ENCODE results near the gene HIP1. TPM values are rescaled to one million over a fixed set of nuclear protein-coding genes. Genes with fewer than 3 reads are reported as not detected.
"Not testable (repeated sequence)": the region's sequence is repeated elsewhere in the genome, so short reads cannot be mapped to it uniquely, and the experiment has no call there.

HIP1 gene
- total RNA-seq, 1 experiment from 2014 or later: 32.0 TPM

DNA sequence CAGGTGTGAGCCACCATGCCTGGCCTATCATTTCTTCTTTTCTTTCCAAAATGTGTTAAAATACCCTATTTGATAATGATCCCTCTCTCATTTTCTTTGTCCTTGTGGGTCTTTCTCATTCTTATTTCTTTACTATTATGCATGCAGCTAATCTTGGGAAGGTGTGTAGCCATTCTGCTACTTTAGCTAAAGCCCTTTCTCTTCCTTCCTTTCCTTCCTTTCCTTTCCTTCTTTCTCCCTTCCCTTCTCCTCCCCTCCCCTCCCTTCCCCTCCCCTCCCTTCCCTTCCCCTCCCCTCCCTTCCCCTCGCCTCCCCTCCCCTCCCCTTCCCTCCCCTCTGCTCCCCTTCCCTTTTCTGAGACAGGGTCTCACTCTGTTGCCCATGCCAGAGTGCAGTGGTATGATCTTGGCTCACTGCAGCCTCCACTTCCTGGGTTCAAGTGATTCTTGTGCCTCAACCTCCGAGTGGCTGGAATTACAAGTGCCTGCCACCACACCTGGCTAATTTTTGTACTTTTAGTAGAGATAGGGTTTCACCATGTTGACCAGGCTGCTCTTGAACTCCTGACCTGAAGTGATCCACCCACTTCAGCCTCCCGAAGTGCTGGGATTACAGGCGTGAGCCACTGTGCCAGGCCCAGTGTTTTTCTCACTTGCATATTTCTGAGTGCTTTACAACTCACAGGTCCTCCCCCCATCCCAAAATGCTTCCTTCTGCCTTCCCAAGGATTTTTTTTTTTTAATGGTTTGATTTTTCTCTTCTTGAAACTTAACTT lies 42.3 kb downstream of the HIP1 start:
- Histone ChIP-seq H3K79me2 (ENCODE audit: low read depth) (no peaks in the 10 kb centered on the region), H3K36me3 (ENCODE audit: low read depth) (no peaks in the 10 kb centered on the region), H3K27me3 (ENCODE audit: insufficient read depth, low read depth) (no peaks in the 10 kb centered on the region), H3K4me1 (replicated peaks; ENCODE audit: insufficient read depth) (no peaks in the 10 kb centered on the region), H3K4me3 (no peak overlapping the region), H3F3A (ENCODE audit: insufficient read depth, low read depth) (no peaks in the 10 kb centered on the region), H4K20me1 (ENCODE audit: insufficient read depth) (no peaks in the 10 kb centered on the region), H3K27ac (no peak overlapping the region), H2AFZ (no peak overlapping the region), H3K9me2 (ENCODE audit: insufficient read depth) (no peaks in the 10 kb centered on the region), H3K9me3 (ENCODE audit: insufficient read depth, low read depth) (no peaks in the 10 kb centered on the region), H3K4me2 (no peak overlapping the region)
- TF ChIP-seq EZH2 (IDR thresholded peaks at IDR 0.05; ENCODE audit: low read depth): no peak
- TF ChIP-seq, protein P1, sequence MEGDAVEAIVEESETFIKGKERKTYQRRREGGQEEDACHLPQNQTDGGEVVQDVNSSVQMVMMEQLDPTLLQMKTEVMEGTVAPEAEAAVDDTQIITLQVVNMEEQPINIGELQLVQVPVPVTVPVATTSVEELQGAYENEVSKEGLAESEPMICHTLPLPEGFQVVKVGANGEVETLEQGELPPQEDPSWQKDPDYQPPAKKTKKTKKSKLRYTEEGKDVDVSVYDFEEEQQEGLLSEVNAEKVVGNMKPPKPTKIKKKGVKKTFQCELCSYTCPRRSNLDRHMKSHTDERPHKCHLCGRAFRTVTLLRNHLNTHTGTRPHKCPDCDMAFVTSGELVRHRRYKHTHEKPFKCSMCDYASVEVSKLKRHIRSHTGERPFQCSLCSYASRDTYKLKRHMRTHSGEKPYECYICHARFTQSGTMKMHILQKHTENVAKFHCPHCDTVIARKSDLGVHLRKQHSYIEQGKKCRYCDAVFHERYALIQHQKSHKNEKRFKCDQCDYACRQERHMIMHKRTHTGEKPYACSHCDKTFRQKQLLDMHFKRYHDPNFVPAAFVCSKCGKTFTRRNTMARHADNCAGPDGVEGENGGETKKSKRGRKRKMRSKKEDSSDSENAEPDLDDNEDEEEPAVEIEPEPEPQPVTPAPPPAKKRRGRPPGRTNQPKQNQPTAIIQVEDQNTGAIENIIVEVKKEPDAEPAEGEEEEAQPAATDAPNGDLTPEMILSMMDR (conservative IDR thresholded peaks at IDR 0.05): no peak
- BruUV-seq (replicated peaks): no TSS peak
- intact Hi-C loops (cut with micrococcal nuclease; ENCODE audit: unreplicated experiment): no loop called here
- POLR2A ChIA-PET (ENCODE audit: unreplicated experiment): no interaction called here
- no peak for DNase-seq
- CTCF ChIA-PET: no interaction called here

DNA sequence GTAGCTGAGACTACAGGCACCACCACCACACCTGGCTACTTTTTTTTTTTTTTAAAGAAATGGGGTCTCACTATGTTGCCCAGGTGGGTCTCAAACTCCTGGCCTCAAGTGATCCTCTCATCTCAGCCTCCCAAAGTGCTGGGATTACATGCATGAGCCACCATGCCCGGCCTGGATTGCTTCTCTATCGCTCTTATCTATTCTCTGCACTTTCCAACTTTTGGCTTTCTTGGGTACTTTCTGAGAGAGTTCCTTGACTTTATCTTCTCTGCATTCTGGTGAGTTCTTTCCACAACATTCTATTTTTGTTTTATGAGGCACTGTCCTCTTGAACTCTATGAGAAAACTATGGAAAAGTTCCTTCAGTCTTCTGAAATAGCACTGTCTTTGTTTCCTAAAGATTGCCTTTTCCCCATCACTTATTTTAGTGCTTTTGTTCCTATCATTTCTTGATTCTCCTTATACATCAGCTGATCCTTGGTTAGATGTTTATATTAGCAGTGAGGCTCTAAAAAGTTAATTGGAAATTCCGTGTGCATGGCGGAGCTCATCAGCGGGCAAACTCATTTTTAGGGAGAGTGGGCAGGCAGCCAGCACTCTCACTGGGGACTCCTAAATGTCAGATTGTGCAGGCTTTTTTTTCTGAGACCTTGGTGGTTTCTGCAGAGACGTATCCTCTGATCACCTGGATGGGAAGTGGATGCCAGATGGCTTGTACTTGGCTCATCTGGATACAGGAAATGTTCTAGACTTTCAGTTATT lies 43.9 kb downstream of the HIP1 start:
- Histone ChIP-seq H3F3A (ENCODE audit: insufficient read depth, low read depth) (no peaks in the 10 kb centered on the region), H4K20me1 (ENCODE audit: insufficient read depth) (no peaks in the 10 kb centered on the region), H3K36me3 (ENCODE audit: low read depth) (no peaks in the 10 kb centered on the region), H3K27ac (no peak overlapping the region), H2AFZ (no peak overlapping the region), H3K27me3 (ENCODE audit: insufficient read depth, low read depth) (0 out of 2 replicates have a peak, but pooled peaks cover 6% of the 10 kb centered on the region), H3K79me2 (ENCODE audit: low read depth) (no peaks in the 10 kb centered on the region), H3K4me2 (no peak overlapping the region), H3K4me1 (replicated peaks; ENCODE audit: insufficient read depth) (no peaks in the 10 kb centered on the region), H3K9me2 (ENCODE audit: insufficient read depth) (no peaks in the 10 kb centered on the region), H3K4me3 (no peak overlapping the region), H3K9me3 (ENCODE audit: insufficient read depth, low read depth) (no peaks in the 10 kb centered on the region)
- ChIA-PET POLR2A (ENCODE audit: unreplicated experiment) (no interaction called here), CTCF (no interaction called here)
- intact Hi-C loops (cut with micrococcal nuclease; ENCODE audit: unreplicated experiment): no loop called here
- no TSS peak for BruUV-seq (replicated peaks)
- TF ChIP-seq, protein P1 (conservative IDR thresholded peaks at IDR 0.05): no peak
- TF ChIP-seq EZH2 (IDR thresholded peaks at IDR 0.05; ENCODE audit: low read depth): no peak
- DNase-seq: no peak

DNA sequence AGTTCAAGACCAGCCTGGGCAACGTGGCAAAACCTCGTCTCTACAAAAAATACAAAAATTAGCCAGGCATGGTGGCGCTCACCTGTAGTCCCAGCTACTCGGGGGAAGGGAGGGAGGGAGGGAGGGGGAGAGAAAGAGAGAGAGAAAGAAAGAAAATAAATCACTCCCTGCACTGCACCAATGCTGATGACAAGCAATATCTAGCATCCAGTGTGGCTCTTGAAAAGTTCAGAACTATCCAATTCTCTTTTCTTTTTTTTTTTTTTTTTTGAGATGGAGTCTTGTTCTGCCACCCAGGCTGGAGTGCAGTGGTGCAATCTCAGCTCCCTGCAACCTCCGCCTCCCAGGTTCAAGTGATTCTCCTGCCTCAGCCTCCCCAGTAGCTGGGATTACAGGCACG lies 45.1 kb downstream of the HIP1 start:
- BruUV-seq (replicated peaks); DNase-seq; H3K27ac ChIP-seq; H3F3A ChIP-seq (ENCODE audit: insufficient read depth, low read depth); H3K27me3 ChIP-seq (ENCODE audit: insufficient read depth, low read depth); H3K36me3 ChIP-seq (ENCODE audit: low read depth); H3K9me3 ChIP-seq (ENCODE audit: insufficient read depth, low read depth); H3K4me2 ChIP-seq; POLR2A ChIA-PET (ENCODE audit: unreplicated experiment); H4K20me1 ChIP-seq (ENCODE audit: insufficient read depth); H3K4me3 ChIP-seq; H2AFZ ChIP-seq; H3K79me2 ChIP-seq (ENCODE audit: low read depth); intact Hi-C loops (cut with micrococcal nuclease; ENCODE audit: unreplicated experiment); H3K9me2 ChIP-seq (ENCODE audit: insufficient read depth); H3K4me1 ChIP-seq (replicated peaks; ENCODE audit: insufficient read depth): not testable (repeated sequence)
- CTCF ChIA-PET: interaction anchor here (0.6 kb wide), 1 partner anchor 14 kb away, joined by 3 read pairs; no protein-coding TSS in a partner anchor

Measured in PC-9 (cell line).